ENCODE measurements around the gene CD69. TPM values are rescaled to one million over a fixed set of nuclear protein-coding genes. Genes with fewer than 3 reads are reported as not detected.

CD69 gene
- total RNA-seq = 0.49 and 1.2 TPM in 2 replicates
- polyA plus RNA-seq = 2.9 and 4.4 TPM in 2 replicates
- 3.6 and 4.4 TPM in 2 replicates for polyA plus RNA-seq (2011; cell fraction: cytosol; rRNA removed)
- polyA plus RNA-seq (2011; cell fraction: nucleus; rRNA removed) = 17.7 and 22.0 TPM in 2 replicates
- 20.6 and 39.3 TPM in 2 replicates for polyA plus RNA-seq (2012)
- 6.4 and 7.9 TPM in 2 replicates for polyA minus RNA-seq
- polyA minus RNA-seq (2011; cell fraction: cytosol; rRNA and poly(A)+ RNA removed) = not detected
- polyA minus RNA-seq (2011; cell fraction: nucleus; rRNA and poly(A)+ RNA removed) = 11.8 and 17.0 TPM in 2 replicates
- percentile 41 among the genes with signal in this experiment for Bru-seq, nascent RNA
- percentile 13 among the genes with signal in this experiment for BruChase-seq, experiment 1, labeled RNA remaining after a 6-hour chase
- BruChase-seq, experiment 2, labeled RNA remaining after a 2-hour chase = percentile 13 among the genes with signal in this experiment
- long read RNA-seq, partial matches to known transcripts = 0 of 1 reads
- long read RNA-seq, other reads (novel, unspliced or antisense) = 0 of 1 reads

GRCh38 chr12:9760699-9761418 lies at the start of gene CD69:
Gene CD69, minus strand, starts transcription at chr12:9760901. Its CDS starts 81 bp downstream, at chr12:9760820.
- no TSS peak for BruUV-seq (replicated peaks)
- ChIA-PET POLR2A (no interaction called here), CTCF (interaction anchor here (0.6 to 3.2 kb wide), 7 partner anchors 10 to 240 kb away, joined by 3 to 30 read pairs (median 5); no protein-coding TSS in a partner anchor)
- peak within 1 kb of the TSS in 2 of 3 experiments; percentile 0 to 15 for H3K4me3 ChIP-seq (replicated peaks in 1 of 3; ENCODE audit: insufficient read depth in 1 of 3, low read depth in 1 of 3, low read length in 3 of 3)
- H3K4me2 ChIP-seq (ENCODE audit: insufficient read depth, low read length) = peak within 1 kb of the TSS; percentile 12
- H3K4me1 ChIP-seq (ENCODE audit: control insufficient read depth, extremely low read depth, insufficient read depth, low read length) = peaks cover 13% of the 10 kb centered on the region
- no peaks in the 10 kb centered on the region for H4K20me1 ChIP-seq (replicated peaks; ENCODE audit: control insufficient read depth, extremely low read depth, insufficient read depth, low read length)
- no peaks in the 10 kb centered on the region for H3K9me3 ChIP-seq (replicated peaks; ENCODE audit: control insufficient read depth, insufficient read depth, low read length)
- peak within 1 kb of the TSS; percentile 69 for H2AFZ ChIP-seq (ENCODE audit: low read depth, low read length)
- no peak within 1 kb of the TSS for H3K27ac ChIP-seq (ENCODE audit: insufficient read depth, low read depth, low read length)
- no peaks in the 10 kb centered on the region for H3K79me2 ChIP-seq (ENCODE audit: control insufficient read depth, insufficient read depth, low read length)
- H3K9me1 ChIP-seq (replicated peaks; ENCODE audit: control insufficient read depth, extremely low read depth, insufficient read depth, low read length) = no peaks in the 10 kb centered on the region
- no peak for TF ChIP-seq CTCF (IDR thresholded peaks at IDR 0.05; ENCODE audit: extremely low read depth in 1 of 2, insufficient read depth in 1 of 2, low read depth in 1 of 2, low read length in 2 of 2)
- no peak for TF ChIP-seq POLR2AphosphoS5 (IDR thresholded peaks at IDR 0.05; ENCODE audit: insufficient read depth, low read depth, low read length)
- TF ChIP-seq EZH2 (IDR thresholded peaks at IDR 0.05; ENCODE audit: borderline replicate concordance, low read depth, low read length, severe bottlenecking) = no peak
- TF ChIP-seq FOS (IDR thresholded peaks at IDR 0.05; ENCODE audit: borderline replicate concordance, insufficient read depth, low read length) = no peak
- TF ChIP-seq JUN (IDR thresholded peaks at IDR 0.05; ENCODE audit: borderline replicate concordance, insufficient read depth, insufficient read length, low read depth) = no peak
- TF ChIP-seq MAX (IDR thresholded peaks at IDR 0.05; ENCODE audit: insufficient read depth, insufficient read length) = no peak
- no peak for TF ChIP-seq MYC (IDR thresholded peaks at IDR 0.05; ENCODE audit: low read depth, low read length)
- no peak for TF ChIP-seq POLR2A (IDR thresholded peaks at IDR 0.05; ENCODE audit: low read depth, low read length)
- no peak for TF ChIP-seq GATA2 (IDR thresholded peaks at IDR 0.05; ENCODE audit: insufficient read depth, insufficient read length, low read depth, low read length)
- no peaks in the 10 kb centered on the region for H3K27me3 ChIP-seq (ENCODE audit: control insufficient read depth in 2 of 2, insufficient read depth in 2 of 2, low read length in 2 of 2)
- no peaks in the 10 kb centered on the region for H3K36me3 ChIP-seq (ENCODE audit: control insufficient read depth in 2 of 2, extremely low read depth in 1 of 2, insufficient read depth in 2 of 2, low read length in 2 of 2)
- DNase-seq (ENCODE audit: low read depth, low spot score) = peak; percentile 71
- no peak within 1 kb of the TSS for H3K9ac ChIP-seq (replicated peaks; ENCODE audit: extremely low read depth, insufficient read depth, low read length)
- FAIRE-seq = no peak
- intact Hi-C loops (cut with micrococcal nuclease) (no loop called here), dilution Hi-C loops (cut with MboI; ENCODE audit: extremely low pct_ligation_motif_present, low sequenced_read_pairs) (no loop called here)

Measured in endothelial cell of umbilical vein (primary cell).